Measurements from ENCODE around the gene SPO11. TPM values are rescaled to one million over a fixed set of nuclear protein-coding genes. Genes with fewer than 3 reads are reported as not detected.

SPO11 gene
- total and polyA plus RNA-seq, 2 experiments from 2014 or later: not detected

GRCh38 chr20:57283860-57284259 lies 45.7 kb upstream of the SPO11 start:
- Histone ChIP-seq H3F3A (ENCODE audit: insufficient read depth) (no peaks in the 10 kb centered on the region), H3K9ac (no peak overlapping the region), H3K36me3 (ENCODE audit: low read depth) (no peaks in the 10 kb centered on the region), H3K79me2 (ENCODE audit: insufficient read depth) (no peaks in the 10 kb centered on the region), H3K4me1 (ENCODE audit: insufficient read depth) (no peaks in the 10 kb centered on the region), H3K9me3 (ENCODE audit: low read depth) (no peaks in the 10 kb centered on the region), H3K4me3 (no peak overlapping the region), H4K20me1 (ENCODE audit: insufficient read depth) (no peaks in the 10 kb centered on the region), H2AFZ (no peak overlapping the region), H3K4me2 (ENCODE audit: unreplicated experiment) (no peak overlapping the region), H3K9me2 (ENCODE audit: insufficient read depth) (no peaks in the 10 kb centered on the region), H3K27me3 (replicated peaks; ENCODE audit: insufficient read depth) (peaks cover 81% of the 10 kb centered on the region), H3K27ac (no peak overlapping the region)
- TF ChIP-seq EZH2phosphoT487 (IDR thresholded peaks at IDR 0.05; ENCODE audit: insufficient read depth, low read depth) (no peak), EZH2 (IDR thresholded peaks at IDR 0.05; ENCODE audit: insufficient read depth, poor library complexity, severe bottlenecking) (no peak)
- 45 to 55% methylated on average over 7 of the region's 7 CpGs for WGBS, 2 experiments (ENCODE audit: low coverage in 1 of 2, low lambda C conversion rate in 2 of 2, missing lambda C conversion rate in 2 of 2)
- in situ Hi-C loops (cut with MboI): no loop called here
- DNase-seq: no peak

GRCh38 chr20:57287007-57287880 lies 42.4 kb upstream of the SPO11 start:
- DNase-seq: peak; percentile 24
- H3K36me3 ChIP-seq (ENCODE audit: low read depth): no peaks in the 10 kb centered on the region
- no peak overlapping the region for H2AFZ ChIP-seq
- in situ Hi-C loops (cut with MboI): no loop called here
- WGBS, 2 experiments (ENCODE audit: low coverage in 1 of 2, low lambda C conversion rate in 2 of 2, missing lambda C conversion rate in 2 of 2): 28 to 33% methylated on average over 14 of the region's 14 CpGs
- H3K4me3 ChIP-seq: no peak overlapping the region
- H3K27me3 ChIP-seq (replicated peaks; ENCODE audit: insufficient read depth): peaks cover 87% of the 10 kb centered on the region
- H3K9me3 ChIP-seq (ENCODE audit: low read depth): no peaks in the 10 kb centered on the region
- no peak overlapping the region for H3K9ac ChIP-seq
- no peak overlapping the region for H3K27ac ChIP-seq
- H3K9me2 ChIP-seq (ENCODE audit: insufficient read depth): no peaks in the 10 kb centered on the region
- no peaks in the 10 kb centered on the region for H3K4me1 ChIP-seq (ENCODE audit: insufficient read depth)
- no peaks in the 10 kb centered on the region for H4K20me1 ChIP-seq (ENCODE audit: insufficient read depth)
- no peak overlapping the region for H3K4me2 ChIP-seq (ENCODE audit: unreplicated experiment)
- no peak for TF ChIP-seq EZH2phosphoT487 (IDR thresholded peaks at IDR 0.05; ENCODE audit: insufficient read depth, low read depth)
- no peak for TF ChIP-seq EZH2 (IDR thresholded peaks at IDR 0.05; ENCODE audit: insufficient read depth, poor library complexity, severe bottlenecking)
- H3F3A ChIP-seq (ENCODE audit: insufficient read depth): no peaks in the 10 kb centered on the region
- H3K79me2 ChIP-seq (ENCODE audit: insufficient read depth): no peaks in the 10 kb centered on the region

- H3K27me3 ChIP-seq (replicated peaks; ENCODE audit: insufficient read depth): peaks cover 84% of the 10 kb centered on the region
- in situ Hi-C loops (cut with MboI): no loop called here
These were observed 41.7 kb upstream of the SPO11 start for GRCh38 chr20:57287901-57288300.

GRCh38 chr20:57288651-57289277 lies 40.8 kb upstream of the SPO11 start:
- in situ Hi-C loops (cut with MboI): no loop called here

More at GRCh38 chr20:57287901-57288300, 41.7 kb upstream of the SPO11 start:
- Histone ChIP-seq H3K9ac (no peak overlapping the region), H3F3A (ENCODE audit: insufficient read depth) (no peaks in the 10 kb centered on the region), H3K4me1 (ENCODE audit: insufficient read depth) (no peaks in the 10 kb centered on the region), H3K9me3 (ENCODE audit: low read depth) (no peaks in the 10 kb centered on the region), H4K20me1 (ENCODE audit: insufficient read depth) (no peaks in the 10 kb centered on the region), H3K9me2 (ENCODE audit: insufficient read depth) (no peaks in the 10 kb centered on the region), H3K4me2 (ENCODE audit: unreplicated experiment) (no peak overlapping the region), H2AFZ (no peak overlapping the region), H3K4me3 (no peak overlapping the region), H3K27ac (no peak overlapping the region), H3K79me2 (ENCODE audit: insufficient read depth) (no peaks in the 10 kb centered on the region), H3K36me3 (ENCODE audit: low read depth) (no peaks in the 10 kb centered on the region)
- no peak for DNase-seq
- no peak for TF ChIP-seq EZH2 (IDR thresholded peaks at IDR 0.05; ENCODE audit: insufficient read depth, poor library complexity, severe bottlenecking)
- TF ChIP-seq EZH2phosphoT487 (IDR thresholded peaks at IDR 0.05; ENCODE audit: insufficient read depth, low read depth): no peak
- 15 to 19% methylated on average over 6 of the region's 6 CpGs for WGBS, 2 experiments (ENCODE audit: low coverage in 1 of 2, low lambda C conversion rate in 2 of 2, missing lambda C conversion rate in 2 of 2)

More at GRCh38 chr20:57288651-57289277, 40.8 kb upstream of the SPO11 start:
- Histone ChIP-seq H3K36me3 (ENCODE audit: low read depth) (no peaks in the 10 kb centered on the region), H3K27me3 (replicated peaks; ENCODE audit: insufficient read depth) (peaks cover 81% of the 10 kb centered on the region), H2AFZ (no peak overlapping the region), H3K4me1 (ENCODE audit: insufficient read depth) (no peaks in the 10 kb centered on the region), H4K20me1 (ENCODE audit: insufficient read depth) (no peaks in the 10 kb centered on the region), H3K9me3 (ENCODE audit: low read depth) (no peaks in the 10 kb centered on the region), H3K27ac (no peak overlapping the region), H3K9ac (no peak overlapping the region), H3F3A (ENCODE audit: insufficient read depth) (no peaks in the 10 kb centered on the region), H3K79me2 (ENCODE audit: insufficient read depth) (no peaks in the 10 kb centered on the region), H3K9me2 (ENCODE audit: insufficient read depth) (no peaks in the 10 kb centered on the region), H3K4me3 (no peak overlapping the region), H3K4me2 (ENCODE audit: unreplicated experiment) (no peak overlapping the region)
- no peak for TF ChIP-seq EZH2phosphoT487 (IDR thresholded peaks at IDR 0.05; ENCODE audit: insufficient read depth, low read depth)
- no peak for TF ChIP-seq EZH2 (IDR thresholded peaks at IDR 0.05; ENCODE audit: insufficient read depth, poor library complexity, severe bottlenecking)
- peak; percentile 32 for DNase-seq
- 1% methylated on average over 16 of the region's 16 CpGs for WGBS, 2 experiments (ENCODE audit: low coverage in 1 of 2, low lambda C conversion rate in 2 of 2, missing lambda C conversion rate in 2 of 2)
